Inferior parietal cortex (tissue), 1 donor: ENCODE results near the gene EPRS1.
"Not testable (repeated sequence)": the region's sequence is repeated elsewhere in the genome, so short reads cannot be mapped to it uniquely, and the experiment has no call there.

Experiments
- DNase-seq: peaks from one replicate; pipeline ENCODE4 v3.0.0-alpha.2; 2016; ENCODE audit errors: extremely low spot score

The EPRS1 gene

GRCh38 chr1:220038640-220039039, 7.7 kb downstream of the EPRS1 start:
- DNase-seq, result no peak

- DNase-seq, result not testable (repeated sequence)
Measured at GRCh38 chr1:220037810-220038209, 8.5 kb downstream of the EPRS1 start.

- no peak for DNase-seq
Measured at GRCh38 chr1:220032911-220033310, 13.4 kb downstream of the EPRS1 start.

- DNase-seq, result no peak
Measured at GRCh38 chr1:220031287-220031686, 15.0 kb downstream of the EPRS1 start.

- no peak for DNase-seq
Measured at GRCh38 chr1:220028346-220028895, 17.9 kb downstream of the EPRS1 start.

GRCh38 chr1:220019071-220019470, 27.2 kb downstream of the EPRS1 start:
- no peak for DNase-seq

GRCh38 chr1:220013497-220013896, 32.8 kb downstream of the EPRS1 start:
- DNase-seq, result peak; percentile 61

- DNase-seq, result no peak
Measured at GRCh38 chr1:220012259-220012658, 34.0 kb downstream of the EPRS1 start.

GRCh38 chr1:220011620-220012019, 34.7 kb downstream of the EPRS1 start:
- DNase-seq, result no peak

- no peak for DNase-seq
Measured at GRCh38 chr1:220007438-220007837, 38.9 kb downstream of the EPRS1 start.

- DNase-seq, result no peak
Measured at GRCh38 chr1:220005489-220005888, 40.8 kb downstream of the EPRS1 start.

GRCh38 chr1:220003610-220004299, 42.5 kb downstream of the EPRS1 start:
- no peak for DNase-seq

- DNase-seq, result no peak
Measured at GRCh38 chr1:220003015-220003414, 43.3 kb downstream of the EPRS1 start.

GRCh38 chr1:220001095-220001501, 45.2 kb downstream of the EPRS1 start:
- DNase-seq, result no peak

- DNase-seq, result no peak
Measured at GRCh38 chr1:219999821-220000220, 46.5 kb downstream of the EPRS1 start.
